ENCODE results near the gene SLF2.
A peak's percentile ranks its signal among the peaks of the same experiment; 100 is the strongest.
"Not testable (repeated sequence)": the region's sequence is repeated elsewhere in the genome, so short reads cannot be mapped to it uniquely, and the experiment has no call there.

Gene SLF2

DNA sequence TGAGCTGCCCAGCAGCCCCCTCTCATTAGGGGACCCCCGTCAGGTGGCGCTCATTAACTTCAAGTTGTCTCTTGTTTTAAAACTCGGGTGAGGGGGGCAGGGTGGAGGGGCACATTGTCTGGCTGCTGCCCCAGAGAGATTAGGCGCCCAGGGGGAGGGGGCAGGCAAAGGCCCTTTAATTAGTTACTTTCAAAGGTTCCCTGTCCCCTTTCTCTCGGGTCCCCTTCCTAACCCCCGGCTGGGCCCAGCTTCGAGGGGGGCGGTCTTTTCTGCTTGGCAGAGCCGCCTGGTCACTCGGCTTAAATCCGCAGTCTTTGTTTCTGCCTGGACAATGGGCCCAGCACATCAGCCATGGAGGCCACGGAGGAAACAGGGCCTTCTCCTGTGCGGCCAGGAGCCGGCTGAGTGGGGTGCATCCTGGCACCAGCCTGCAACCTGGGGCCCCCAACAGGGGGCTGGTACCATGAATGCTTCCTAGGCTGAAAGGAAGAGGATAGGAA lies 38.9 kb upstream of the SLF2 start:
- Mint-ChIP-seq H3K4me3 (no peak overlapping the region), H3K27ac (no peak overlapping the region), H3K9me3 (no peaks in the 10 kb centered on the region), H3K27me3 (peaks cover 20% of the 10 kb centered on the region), H3K4me1 (no peaks in the 10 kb centered on the region), H3K36me3 (no peaks in the 10 kb centered on the region)
- DNase-seq (ENCODE audit: low spot score in 2 of 2): no peak
- ATAC-seq (ENCODE audit: low read depth): no peak

GRCh38 chr10:100874702-100875483 lies 37.9 kb upstream of the SLF2 start:
- Mint-ChIP-seq H3K27me3 (peaks cover 17% of the 10 kb centered on the region), H3K9me3 (no peaks in the 10 kb centered on the region), H3K4me1 (no peaks in the 10 kb centered on the region), H3K4me3 (no peak overlapping the region), H3K27ac (no peak overlapping the region), H3K36me3 (no peaks in the 10 kb centered on the region)
- no peak for ATAC-seq (ENCODE audit: low read depth)
- DNase-seq (ENCODE audit: low spot score in 2 of 2): no peak

DNA sequence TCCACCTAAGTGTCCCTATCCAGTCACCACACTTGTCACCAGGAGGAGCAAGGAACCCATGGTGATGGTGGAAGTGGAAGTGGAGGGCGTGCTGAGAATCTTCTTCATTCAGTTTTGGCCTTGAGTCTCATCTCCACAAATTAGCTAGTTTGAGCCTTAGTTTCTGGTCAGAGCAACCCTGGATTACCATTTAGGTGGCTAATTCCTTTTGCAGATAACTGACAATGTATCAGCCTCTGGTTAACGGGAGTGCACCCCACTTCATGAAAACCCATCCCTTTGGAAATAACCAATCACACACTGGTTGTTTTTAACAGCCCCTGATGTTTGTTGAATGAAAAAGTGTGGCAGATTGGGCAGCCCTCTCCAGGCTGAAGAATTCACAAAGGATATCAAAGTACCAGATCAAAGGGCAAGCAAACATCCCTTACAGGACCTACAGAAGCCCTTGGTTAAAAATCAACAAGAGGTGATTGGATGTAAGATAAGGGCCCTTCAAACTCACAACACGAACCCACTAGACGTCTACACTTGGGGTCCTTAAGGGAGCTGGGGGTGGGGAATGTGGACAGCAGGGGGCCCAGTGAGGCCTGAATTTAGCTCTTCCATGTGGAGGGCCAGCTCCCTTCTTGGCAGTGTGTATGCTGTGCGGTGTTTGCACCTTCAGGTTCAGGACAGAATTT lies 37.1 kb upstream of the SLF2 start:
- no peak overlapping the region for H3K4me3 Mint-ChIP-seq
- DNase-seq (ENCODE audit: low spot score in 2 of 2) (no peak), ATAC-seq (ENCODE audit: low read depth) (no peak)
- H3K9me3 Mint-ChIP-seq: no peaks in the 10 kb centered on the region
- no peaks in the 10 kb centered on the region for H3K4me1 Mint-ChIP-seq
- no peak overlapping the region for H3K27ac Mint-ChIP-seq
- H3K27me3 Mint-ChIP-seq: peaks cover 17% of the 10 kb centered on the region
- no peaks in the 10 kb centered on the region for H3K36me3 Mint-ChIP-seq

DNA sequence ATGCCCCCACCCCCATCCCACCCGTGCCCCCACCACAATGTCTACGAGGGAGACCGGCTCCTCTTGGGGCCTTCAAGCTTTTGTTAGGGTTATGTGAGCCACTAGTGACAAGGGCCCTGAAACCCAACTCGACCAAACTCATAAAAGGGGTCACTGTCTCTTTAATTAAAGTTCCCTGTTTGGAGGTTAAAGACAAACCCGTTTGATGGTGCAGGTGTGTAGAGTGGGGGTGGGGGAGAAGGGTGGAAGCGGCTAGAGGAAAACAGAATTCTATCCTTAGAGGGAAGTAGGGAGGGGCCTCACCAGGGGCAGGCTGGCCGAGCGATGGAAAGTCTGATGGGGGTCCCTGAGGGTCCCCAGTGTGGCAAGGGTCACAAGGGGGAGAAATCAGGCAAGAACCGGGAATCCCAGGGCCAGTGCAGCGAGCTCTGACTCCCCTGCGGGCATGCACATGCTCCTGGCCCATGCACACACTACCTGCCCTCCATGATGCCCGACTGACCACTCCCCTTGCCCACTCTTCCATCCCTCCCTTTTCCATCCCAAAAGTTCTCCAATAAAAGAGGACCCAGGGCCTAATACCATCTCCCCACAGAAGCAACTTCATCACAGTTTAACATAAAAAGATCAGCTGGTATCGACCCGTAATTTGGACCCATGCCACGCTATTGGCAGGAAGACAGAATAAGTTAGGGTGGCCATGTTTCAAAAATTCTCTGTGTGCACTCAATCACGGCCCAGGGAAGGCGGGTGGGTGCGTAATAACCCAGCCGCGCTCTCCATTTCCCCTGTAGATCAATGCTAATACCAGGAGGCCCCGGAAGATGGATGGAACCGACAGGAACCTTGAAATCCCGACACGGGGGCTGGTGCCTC lies 35.9 kb upstream of the SLF2 start:
- Mint-ChIP-seq H3K9me3 (no peaks in the 10 kb centered on the region), H3K27ac (no peak overlapping the region), H3K36me3 (no peaks in the 10 kb centered on the region), H3K27me3 (peaks cover 17% of the 10 kb centered on the region), H3K4me1 (no peaks in the 10 kb centered on the region), H3K4me3 (no peak overlapping the region)
- ATAC-seq (ENCODE audit: low read depth) (no peak), DNase-seq (ENCODE audit: low spot score in 2 of 2) (no peak)

- Mint-ChIP-seq H3K9me3 (no peaks in the 10 kb centered on the region), H3K27ac (no peak overlapping the region), H3K27me3 (peaks cover 19% of the 10 kb centered on the region), H3K4me3 (no peak overlapping the region), H3K36me3 (no peaks in the 10 kb centered on the region), H3K4me1 (no peaks in the 10 kb centered on the region)
- ATAC-seq (ENCODE audit: low read depth) (no peak), DNase-seq (ENCODE audit: low spot score in 2 of 2) (no peak)
These were observed 35.3 kb upstream of the SLF2 start for GRCh38 chr10:100877461-100877850.

GRCh38 chr10:100878291-100878910 lies 34.4 kb upstream of the SLF2 start:
- H3K27ac Mint-ChIP-seq: no peak overlapping the region
- H3K9me3 Mint-ChIP-seq: no peaks in the 10 kb centered on the region
- no peaks in the 10 kb centered on the region for H3K4me1 Mint-ChIP-seq
- H3K27me3 Mint-ChIP-seq: peaks cover 16% of the 10 kb centered on the region
- H3K4me3 Mint-ChIP-seq: no peak overlapping the region
- no peak for DNase-seq (ENCODE audit: low spot score in 2 of 2)
- peak; percentile 72 for ATAC-seq (ENCODE audit: low read depth)
- no peaks in the 10 kb centered on the region for H3K36me3 Mint-ChIP-seq

GRCh38 chr10:100879741-100880360 lies 32.9 kb upstream of the SLF2 start:
- no peak for DNase-seq (ENCODE audit: low spot score in 2 of 2)
- Mint-ChIP-seq H3K36me3 (no peaks in the 10 kb centered on the region), H3K9me3 (no peaks in the 10 kb centered on the region), H3K4me3 (no peak overlapping the region), H3K4me1 (no peaks in the 10 kb centered on the region), H3K27me3 (peaks cover 10% of the 10 kb centered on the region), H3K27ac (no peak overlapping the region)
- ATAC-seq (ENCODE audit: low read depth): no peak

DNA sequence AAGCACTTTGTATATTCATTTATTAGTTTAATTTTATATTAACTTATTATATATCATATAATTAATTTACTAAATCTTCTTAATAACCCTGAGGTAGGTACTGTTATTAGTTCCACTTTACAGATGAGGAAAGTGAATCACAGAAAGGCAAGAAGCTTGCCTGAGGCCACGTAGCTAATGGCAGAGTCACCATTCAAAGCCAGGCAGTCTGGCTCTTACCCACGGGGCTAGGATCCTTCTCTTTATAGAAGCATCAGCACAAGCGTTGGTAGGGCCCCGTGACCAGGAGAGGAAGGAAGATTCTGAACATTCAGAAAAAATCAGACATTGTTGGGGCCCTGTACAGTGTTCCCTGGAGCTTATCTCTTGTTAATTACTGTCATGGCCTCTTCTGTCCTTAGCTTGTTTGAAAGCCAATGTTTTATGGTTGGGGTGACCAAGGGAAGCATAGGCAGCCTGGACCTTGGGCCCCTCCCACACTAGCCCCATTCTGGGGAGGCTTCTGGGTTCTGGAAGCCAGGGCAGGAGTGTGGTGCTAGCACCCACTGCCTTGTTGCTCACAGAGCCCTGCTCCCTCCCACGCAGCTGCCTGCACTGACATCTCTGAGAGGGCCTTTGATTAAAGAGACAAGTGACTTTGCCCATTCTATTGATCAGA lies 31.1 kb upstream of the SLF2 start:
- no peaks in the 10 kb centered on the region for H3K4me1 Mint-ChIP-seq
- peaks cover 9% of the 10 kb centered on the region for H3K27me3 Mint-ChIP-seq
- H3K36me3 Mint-ChIP-seq: no peaks in the 10 kb centered on the region
- DNase-seq (ENCODE audit: low spot score in 2 of 2) (no peak), ATAC-seq (ENCODE audit: low read depth) (no peak)
- no peak overlapping the region for H3K4me3 Mint-ChIP-seq
- no peak overlapping the region for H3K27ac Mint-ChIP-seq
- no peaks in the 10 kb centered on the region for H3K9me3 Mint-ChIP-seq

- H3K36me3 Mint-ChIP-seq: no peaks in the 10 kb centered on the region
- no peaks in the 10 kb centered on the region for H3K4me1 Mint-ChIP-seq
- peaks cover 7% of the 10 kb centered on the region for H3K27me3 Mint-ChIP-seq
- DNase-seq (ENCODE audit: low spot score in 2 of 2): no peak
- no peak for ATAC-seq (ENCODE audit: low read depth)
- H3K27ac Mint-ChIP-seq: no peak overlapping the region
- H3K4me3 Mint-ChIP-seq: no peak overlapping the region
- no peaks in the 10 kb centered on the region for H3K9me3 Mint-ChIP-seq
These were observed 30.5 kb upstream of the SLF2 start for GRCh38 chr10:100882252-100882651.

GRCh38 chr10:100882671-100883311 lies 30.0 kb upstream of the SLF2 start:
- no peak for ATAC-seq (ENCODE audit: low read depth)
- no peaks in the 10 kb centered on the region for H3K9me3 Mint-ChIP-seq
- DNase-seq (ENCODE audit: low spot score in 2 of 2): no peak

DNA sequence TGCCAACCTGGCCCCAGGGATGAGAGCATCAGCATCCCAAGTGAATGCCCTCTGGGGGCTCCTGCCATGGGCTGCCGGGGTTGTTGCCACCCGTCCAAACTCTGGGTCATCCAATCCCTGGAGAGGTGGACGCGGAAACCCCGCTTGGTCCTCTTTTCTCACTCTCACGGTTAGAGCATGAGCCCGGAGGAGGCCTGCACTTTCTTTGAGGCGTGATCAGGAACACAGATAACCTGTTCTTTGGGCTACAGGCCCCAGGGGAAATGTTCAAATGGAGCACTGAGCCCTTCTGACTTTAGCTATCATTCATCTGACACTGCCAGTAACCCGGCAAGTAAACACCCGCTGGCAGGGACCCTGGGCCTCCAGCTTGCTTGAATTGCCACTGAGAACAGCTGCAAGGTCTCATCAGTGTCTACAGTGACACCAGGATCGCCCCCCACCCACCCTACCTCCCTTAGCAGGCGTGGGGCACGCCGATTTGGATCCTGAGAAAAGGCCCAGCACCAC lies 29.4 kb upstream of the SLF2 start:
- Mint-ChIP-seq H3K4me3 (no peak overlapping the region), H3K27ac (no peak overlapping the region), H3K36me3 (no peaks in the 10 kb centered on the region), H3K9me3 (no peaks in the 10 kb centered on the region), H3K27me3 (peaks cover 5% of the 10 kb centered on the region), H3K4me1 (no peaks in the 10 kb centered on the region)
- ATAC-seq (ENCODE audit: low read depth) (no peak), DNase-seq (ENCODE audit: low spot score in 2 of 2) (no peak)

More at GRCh38 chr10:100882671-100883311, 30.0 kb upstream of the SLF2 start:
- Mint-ChIP-seq H3K4me1 (no peaks in the 10 kb centered on the region), H3K27ac (no peak overlapping the region), H3K36me3 (no peaks in the 10 kb centered on the region), H3K4me3 (no peak overlapping the region), H3K27me3 (peaks cover 6% of the 10 kb centered on the region)

GRCh38 chr10:100885611-100886010 lies 27.2 kb upstream of the SLF2 start:
- H3K27me3 Mint-ChIP-seq: peaks cover 17% of the 10 kb centered on the region
- not testable (repeated sequence) for H3K4me3 Mint-ChIP-seq; H3K9me3 Mint-ChIP-seq; ATAC-seq (ENCODE audit: low read depth); H3K4me1 Mint-ChIP-seq; H3K36me3 Mint-ChIP-seq; H3K27ac Mint-ChIP-seq; DNase-seq (ENCODE audit: low spot score in 2 of 2)

Measured in memory B cell (primary cell).